HCT116 (cell line): ENCODE results near the gene IL1F10. TPM values are rescaled to one million over a fixed set of nuclear protein-coding genes. Genes with fewer than 3 reads are reported as not detected.

Experiments
- ATAC-seq: fragments of 200-7000 bp; cut with Tn5 transposase; 2 replicates; pipeline ENCODE4 v1.9.1; 2020; ENCODE audit warnings: mild to moderate bottlenecking, moderate library complexity
- BruUV-seq: library from RNA; stranded (reverse); fragments of 400-500 nt; replicated peaks from 2 replicates; lab custom pipeline; 2021; lab: Mats Ljungman, UMichigan
- CTCF ChIA-PET: fragments of 300-600 bp; sonication (Branson Sonifier 250); formaldehyde crosslinking; loops from one replicate; lab custom pipeline; 2021; ENCODE audit warnings: antibody characterized with exemption; lab: Charles Lee
- POLR2A ChIA-PET: fragments of 300-600, 350-600 bp; sonication (Branson Sonifier 250); formaldehyde crosslinking; loops from one replicate; lab custom pipeline; 2021; ENCODE audit warnings: antibody characterized with exemption; lab: Charles Lee
- RAD21 ChIA-PET, 2 experiments: fragments of 300-600 bp; sonication (Branson Sonifier 250); formaldehyde crosslinking; loops; one replicate each; lab custom pipeline; 2023; ENCODE audit warnings: low total read pairs in 2 of 2; ENCODE audit not compliant: uncharacterized antibody in 2 of 2, unreplicated experiment in 2 of 2, low non-redundant PET in 1 of 2; lab: Charles Lee
- DNase-seq: peaks from one replicate; pipeline ENCODE4 v3.0.0-alpha.2; 2010; ENCODE audit warnings: low read depth, low spot score
- H2AFZ ChIP-seq: fragments of 200-600 bp; shearing (Covaris generic), sonication (generic); 2 replicates; pipeline ENCODE4 v1.6.1; 2017; ENCODE audit warnings: low read depth, mixed run types, mixed read lengths, antibody characterized with exemption, low read length; ENCODE audit not compliant: poor library complexity, severe bottlenecking
- H3K27ac ChIP-seq: 2 replicates; pipeline ENCODE4 v1.5.1; 2012; ENCODE audit warnings: low read depth, low read length
- H3K27me3 ChIP-seq: fragments of 200-600 bp; sonication (generic); 2 replicates; pipeline ENCODE4 v1.6.1; 2016; ENCODE audit warnings: mixed run types, low read length, mixed read lengths; ENCODE audit not compliant: insufficient read depth
- H3K36me3 ChIP-seq, 2 experiments: fragments of 200-500 bp in 1 of 2; fragments of 200-600 bp in 1 of 2; sonication (Bioruptor generic) in 1 of 2; sonication (generic) in 1 of 2; 2 replicates each; pipeline versions ENCODE4 v1.5.1 to v1.6.1; 2014 to 2016; ENCODE audit warnings: low read length in 2 of 2, inconsistent platforms in 1 of 2, mixed read lengths in 1 of 2, mixed run types in 1 of 2; ENCODE audit not compliant: insufficient read depth in 2 of 2, control insufficient read depth in 1 of 2
- H3K4me1 ChIP-seq, 2 experiments: fragments of 200-600 bp in 1 of 2; sonication (generic) in 1 of 2; 2 replicates each; pipeline versions ENCODE4 v1.5.1 to v1.6.1; 2012 to 2017; ENCODE audit warnings: low read length in 2 of 2, inconsistent platforms in 1 of 2, mild to moderate bottlenecking in 1 of 2, mixed read lengths in 1 of 2, mixed run types in 1 of 2, moderate library complexity in 1 of 2; ENCODE audit not compliant: insufficient read depth in 2 of 2, control insufficient read depth in 1 of 2
- H3K4me2 ChIP-seq: fragments of 200-600 bp; sonication (generic); 2 replicates; pipeline ENCODE4 v1.6.1; 2017; ENCODE audit warnings: mixed run types, low read length, mixed read lengths
- H3K4me3 ChIP-seq, 2 experiments: fragments of 200-600 bp in 1 of 2; sonication (generic) in 1 of 2; replicated peaks in 1 of 2; 2 replicates each; pipeline ENCODE4 v1.5.1; 2011 to 2016; ENCODE audit warnings: low read length in 2 of 2, control low read depth in 1 of 2, low read depth in 1 of 2, mild to moderate bottlenecking in 1 of 2, mixed read lengths in 1 of 2, mixed run types in 1 of 2
- H3K79me2 ChIP-seq: fragments of 200-600 bp; sonication (generic); 2 replicates; pipeline ENCODE4 v1.6.1; 2017; ENCODE audit warnings: mild to moderate bottlenecking, mixed run types, low read length, moderate library complexity, mixed read lengths; ENCODE audit not compliant: insufficient read depth
- H3K9ac ChIP-seq: fragments of 200-600 bp; sonication (generic); 2 replicates; pipeline ENCODE4 v1.6.1; 2016; ENCODE audit warnings: low read length, mixed read lengths
- H3K9me2 ChIP-seq: fragments of 200-600 bp; sonication (generic), shearing (Covaris generic); 2 replicates; pipeline ENCODE4 v1.6.1; 2017; ENCODE audit warnings: mixed run types, mild to moderate bottlenecking, moderate library complexity; ENCODE audit not compliant: insufficient read depth
- H3K9me3 ChIP-seq, 2 experiments: fragments of 200-500 bp in 1 of 2; fragments of 200-600 bp in 1 of 2; sonication (Bioruptor generic) in 1 of 2; sonication (generic) in 1 of 2; 2 replicates each; pipeline ENCODE4 v1.6.1; 2014 to 2017; ENCODE audit warnings: low read length in 2 of 2, mixed read lengths in 2 of 2, inconsistent platforms in 1 of 2, low read depth in 1 of 2, mild to moderate bottlenecking in 1 of 2, mixed run types in 1 of 2, moderate library complexity in 1 of 2; ENCODE audit not compliant: control insufficient read depth in 1 of 2, insufficient read depth in 1 of 2
- H4K20me1 ChIP-seq: fragments of 200-600 bp; sonication (generic), shearing (Covaris generic); 2 replicates; pipeline ENCODE4 v1.6.1; 2017; ENCODE audit warnings: mixed run types, mild to moderate bottlenecking, moderate library complexity; ENCODE audit not compliant: insufficient read depth
- ATF3 ChIP-seq: IDR thresholded peaks from 2 replicates; pipeline ENCODE4 v1.6.1; 2012
- CEBPB ChIP-seq: IDR thresholded peaks from 2 replicates; pipeline ENCODE4 v1.6.1; 2012; ENCODE audit warnings: low read depth
- EGR1 ChIP-seq: IDR thresholded peaks from 2 replicates; pipeline ENCODE4 v1.6.1; 2012; ENCODE audit warnings: low read depth
- ELF1 ChIP-seq: IDR thresholded peaks from 2 replicates; pipeline ENCODE4 v1.6.1; 2012; ENCODE audit warnings: low read depth, borderline replicate concordance
- EZH2 ChIP-seq: fragments of 200-600 bp; sonication (generic); IDR thresholded peaks from 2 replicates; pipeline ENCODE4 v1.6.1; 2017; ENCODE audit warnings: antibody characterized with exemption, mixed run types
- EZH2phosphoT487 ChIP-seq: fragments of 200-600 bp; IDR thresholded peaks from 2 replicates; pipeline ENCODE4 v1.6.1; 2018; ENCODE audit warnings: antibody characterized with exemption, borderline replicate concordance
- JUND ChIP-seq: IDR thresholded peaks from 2 replicates; pipeline ENCODE4 v1.6.1; 2012
- POLR2A ChIP-seq: IDR thresholded peaks from 2 replicates; pipeline ENCODE4 v1.7.0; 2011; ENCODE audit warnings: borderline replicate concordance; ENCODE audit not compliant: insufficient read depth, insufficient read length; ENCODE audit errors: extremely low read depth
- RAD21 ChIP-seq: IDR thresholded peaks from 2 replicates; pipeline ENCODE4 v1.6.1; 2012; ENCODE audit warnings: low read depth, mild to moderate bottlenecking
- SIN3A ChIP-seq: IDR thresholded peaks from 2 replicates; pipeline ENCODE4 v1.6.1; 2012; ENCODE audit warnings: low read depth
- SP1 ChIP-seq: IDR thresholded peaks from 2 replicates; pipeline ENCODE4 v1.6.1; 2012; ENCODE audit warnings: low read depth
- SRF ChIP-seq: IDR thresholded peaks from 2 replicates; pipeline ENCODE4 v1.6.1; 2012; ENCODE audit warnings: low read depth
- TCF7L2 ChIP-seq: IDR thresholded peaks from 2 replicates; pipeline ENCODE4 v1.7.0; 2011; ENCODE audit warnings: borderline replicate concordance, inconsistent platforms; ENCODE audit not compliant: insufficient read depth, insufficient read length; ENCODE audit errors: extremely low read depth
- YY1 ChIP-seq: IDR thresholded peaks from 2 replicates; pipeline ENCODE4 v1.6.1; 2011; ENCODE audit warnings: low read length, low read depth, moderate library complexity, mild to moderate bottlenecking; ENCODE audit not compliant: insufficient replicate concordance; ENCODE audit errors: extremely low read depth
- ZBTB33 ChIP-seq: IDR thresholded peaks from 2 replicates; pipeline ENCODE4 v1.6.1; 2011; ENCODE audit warnings: mild to moderate bottlenecking, low read length, moderate library complexity; ENCODE audit not compliant: insufficient replicate concordance; ENCODE audit errors: extremely low read depth
- ZFX ChIP-seq: fragments of 450-650 bp; IDR thresholded peaks from 2 replicates; pipeline ENCODE4 v1.6.1; 2017
- ZNF274 ChIP-seq: fragments of 200-500 bp; sonication (Bioruptor generic); IDR thresholded peaks from 2 replicates; pipeline ENCODE4 v1.6.1; 2014; ENCODE audit warnings: mild to moderate bottlenecking, low read depth, low read length, inconsistent platforms
- intact Hi-C: fragments of 100-400 bp; cut with micrococcal nuclease; formaldehyde crosslinking; loops from 2 replicates; pipeline ENCODE4 v1.10.0; 2022
- total RNA-seq: library from RNA; stranded (reverse); gene quantifications from one replicate; pipeline ENCODE4 v1.2.1, GENCODE V29; 2021; ENCODE audit not compliant: unreplicated experiment
- TF ChIP-seq, protein P1 (sequence below): IDR thresholded peaks from 2 replicates; pipeline ENCODE4 v1.6.1; 2012; ENCODE audit warnings: low read depth
- TF ChIP-seq, protein P2 (sequence below), 3 experiments: fragments of 200-600 bp in 1 of 3; sonication (generic) in 1 of 3; IDR thresholded peaks in 2 of 3; conservative IDR thresholded peaks in 1 of 3; 2 replicates each; pipeline ENCODE4 v1.5.1; 2012 to 2017; ENCODE audit warnings: low read depth in 2 of 3, low read length in 2 of 3, antibody characterized with exemption in 1 of 3, borderline replicate concordance in 1 of 3, control low read depth in 1 of 3, mild to moderate bottlenecking in 1 of 3, mixed read lengths in 1 of 3, mixed run types in 1 of 3, moderate library complexity in 1 of 3; ENCODE audit not compliant: insufficient read depth in 1 of 3

Gene IL1F10
- total RNA-seq, 1 experiment from 2014 or later = not detected

- no TSS peak for BruUV-seq
- no peaks in the 10 kb centered on the region for H3K27me3 ChIP-seq
- CTCF ChIA-PET = no interaction called here
- RAD21 ChIA-PET = no interaction called here
- no peak overlapping the region for H3K27ac ChIP-seq
- no peak overlapping the region for H3K4me2 ChIP-seq
- H3K9me2 ChIP-seq = no peaks in the 10 kb centered on the region
- H3K9me3 ChIP-seq = 0 out of 4 replicates have a peak, but pooled peaks cover 0 to 3% of the 10 kb centered on the region in 2 experiments
- ATAC-seq (no peak), DNase-seq (no peak)
- no peak overlapping the region for H2AFZ ChIP-seq
- no peaks in the 10 kb centered on the region for H3K79me2 ChIP-seq
- no peak overlapping the region for H3K4me3 ChIP-seq
- no peaks in the 10 kb centered on the region for H3K36me3 ChIP-seq
- TF ChIP-seq ELF1 (no peak), JUND (no peak), EZH2phosphoT487 (no peak), ATF3 (no peak), POLR2A (no peak), SIN3A (no peak), EGR1 (no peak), RAD21 (no peak), TCF7L2 (no peak), YY1 (no peak), ZFX (no peak), ZBTB33 (no peak), ZNF274 (no peak), SP1 (no peak), CEBPB (no peak), EZH2 (no peak), SRF (no peak)
- TF ChIP-seq, protein P1, sequence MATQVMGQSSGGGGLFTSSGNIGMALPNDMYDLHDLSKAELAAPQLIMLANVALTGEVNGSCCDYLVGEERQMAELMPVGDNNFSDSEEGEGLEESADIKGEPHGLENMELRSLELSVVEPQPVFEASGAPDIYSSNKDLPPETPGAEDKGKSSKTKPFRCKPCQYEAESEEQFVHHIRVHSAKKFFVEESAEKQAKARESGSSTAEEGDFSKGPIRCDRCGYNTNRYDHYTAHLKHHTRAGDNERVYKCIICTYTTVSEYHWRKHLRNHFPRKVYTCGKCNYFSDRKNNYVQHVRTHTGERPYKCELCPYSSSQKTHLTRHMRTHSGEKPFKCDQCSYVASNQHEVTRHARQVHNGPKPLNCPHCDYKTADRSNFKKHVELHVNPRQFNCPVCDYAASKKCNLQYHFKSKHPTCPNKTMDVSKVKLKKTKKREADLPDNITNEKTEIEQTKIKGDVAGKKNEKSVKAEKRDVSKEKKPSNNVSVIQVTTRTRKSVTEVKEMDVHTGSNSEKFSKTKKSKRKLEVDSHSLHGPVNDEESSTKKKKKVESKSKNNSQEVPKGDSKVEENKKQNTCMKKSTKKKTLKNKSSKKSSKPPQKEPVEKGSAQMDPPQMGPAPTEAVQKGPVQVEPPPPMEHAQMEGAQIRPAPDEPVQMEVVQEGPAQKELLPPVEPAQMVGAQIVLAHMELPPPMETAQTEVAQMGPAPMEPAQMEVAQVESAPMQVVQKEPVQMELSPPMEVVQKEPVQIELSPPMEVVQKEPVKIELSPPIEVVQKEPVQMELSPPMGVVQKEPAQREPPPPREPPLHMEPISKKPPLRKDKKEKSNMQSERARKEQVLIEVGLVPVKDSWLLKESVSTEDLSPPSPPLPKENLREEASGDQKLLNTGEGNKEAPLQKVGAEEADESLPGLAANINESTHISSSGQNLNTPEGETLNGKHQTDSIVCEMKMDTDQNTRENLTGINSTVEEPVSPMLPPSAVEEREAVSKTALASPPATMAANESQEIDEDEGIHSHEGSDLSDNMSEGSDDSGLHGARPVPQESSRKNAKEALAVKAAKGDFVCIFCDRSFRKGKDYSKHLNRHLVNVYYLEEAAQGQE = no peak
- TF ChIP-seq, protein P2, sequence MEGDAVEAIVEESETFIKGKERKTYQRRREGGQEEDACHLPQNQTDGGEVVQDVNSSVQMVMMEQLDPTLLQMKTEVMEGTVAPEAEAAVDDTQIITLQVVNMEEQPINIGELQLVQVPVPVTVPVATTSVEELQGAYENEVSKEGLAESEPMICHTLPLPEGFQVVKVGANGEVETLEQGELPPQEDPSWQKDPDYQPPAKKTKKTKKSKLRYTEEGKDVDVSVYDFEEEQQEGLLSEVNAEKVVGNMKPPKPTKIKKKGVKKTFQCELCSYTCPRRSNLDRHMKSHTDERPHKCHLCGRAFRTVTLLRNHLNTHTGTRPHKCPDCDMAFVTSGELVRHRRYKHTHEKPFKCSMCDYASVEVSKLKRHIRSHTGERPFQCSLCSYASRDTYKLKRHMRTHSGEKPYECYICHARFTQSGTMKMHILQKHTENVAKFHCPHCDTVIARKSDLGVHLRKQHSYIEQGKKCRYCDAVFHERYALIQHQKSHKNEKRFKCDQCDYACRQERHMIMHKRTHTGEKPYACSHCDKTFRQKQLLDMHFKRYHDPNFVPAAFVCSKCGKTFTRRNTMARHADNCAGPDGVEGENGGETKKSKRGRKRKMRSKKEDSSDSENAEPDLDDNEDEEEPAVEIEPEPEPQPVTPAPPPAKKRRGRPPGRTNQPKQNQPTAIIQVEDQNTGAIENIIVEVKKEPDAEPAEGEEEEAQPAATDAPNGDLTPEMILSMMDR (IDR thresholded peaks at IDR 0.05 in 2 of 3, conservative IDR thresholded peaks at IDR 0.05 in 1 of 3; ENCODE audit: borderline replicate concordance in 1 of 3, insufficient read depth in 1 of 3, low read depth in 2 of 3, low read length in 2 of 3) = no peak
- no peaks in the 10 kb centered on the region for H3K4me1 ChIP-seq
- POLR2A ChIA-PET = no interaction called here
- intact Hi-C loops = no loop called here
- H3K9ac ChIP-seq = no peak overlapping the region
- no peaks in the 10 kb centered on the region for H4K20me1 ChIP-seq
These were observed 21.3 kb upstream of the IL1F10 start for GRCh38 chr2:113046465-113046864.
